DMS53 (cell line): Measurements from ENCODE around the gene WSCD2.

Source experiments
- DNase-seq: peaks from one replicate; lab custom pipeline; 2025; lab: John Stamatoyannopoulos, UW

WSCD2 gene

DNA sequence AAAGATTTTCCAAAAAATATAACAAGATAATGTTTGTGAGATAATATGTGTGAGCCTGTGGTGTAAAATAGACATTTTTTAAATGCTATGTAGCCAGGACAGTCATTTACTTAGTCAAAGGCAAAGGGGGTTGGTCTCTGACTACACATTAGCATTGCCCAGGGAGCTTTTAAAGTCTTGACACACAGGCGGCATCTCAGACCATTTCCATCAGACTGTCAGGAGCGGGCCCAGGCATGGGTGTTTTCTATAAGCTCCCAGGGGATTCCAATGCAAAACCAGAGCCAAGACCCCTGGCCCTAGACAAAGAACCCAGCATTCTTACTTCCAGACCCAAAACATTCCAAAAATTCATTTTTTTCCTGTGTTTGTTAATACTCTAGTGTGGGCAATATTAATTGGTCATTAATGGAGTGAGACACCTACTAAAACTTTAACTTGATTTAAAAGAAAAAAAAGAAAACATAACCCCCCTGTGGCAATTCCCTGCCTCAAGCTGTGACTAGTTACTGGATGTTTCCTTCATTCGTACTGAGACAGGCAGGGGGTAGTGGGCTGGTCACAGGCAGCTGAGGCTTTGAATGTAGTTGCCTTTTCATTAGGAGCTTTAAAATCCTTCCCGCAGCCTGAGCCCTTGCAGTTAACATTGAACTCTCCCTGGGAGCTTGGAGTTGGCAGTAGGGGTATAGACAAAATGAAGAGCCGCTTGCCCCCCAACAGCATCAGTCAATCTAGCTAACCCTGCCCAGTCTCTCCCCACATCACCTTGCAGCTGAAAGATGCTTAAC lies 106.3 kb downstream of the WSCD2 start:
- no peak for DNase-seq

DNA sequence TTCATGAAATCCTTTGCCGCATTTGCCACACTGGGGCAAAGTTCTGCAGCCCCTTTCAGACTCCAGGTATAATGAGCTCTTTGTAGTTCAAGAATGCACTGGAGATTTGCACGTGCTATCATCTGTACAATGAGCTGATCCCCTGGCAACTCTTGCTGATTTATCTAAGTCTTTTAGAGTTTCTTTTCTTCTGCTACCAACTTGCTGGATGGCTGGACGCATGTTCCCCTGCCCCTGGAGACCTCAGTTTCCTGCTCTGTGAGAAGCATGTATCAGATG lies 106.8 kb downstream of the WSCD2 start:
- no peak for DNase-seq

DNA sequence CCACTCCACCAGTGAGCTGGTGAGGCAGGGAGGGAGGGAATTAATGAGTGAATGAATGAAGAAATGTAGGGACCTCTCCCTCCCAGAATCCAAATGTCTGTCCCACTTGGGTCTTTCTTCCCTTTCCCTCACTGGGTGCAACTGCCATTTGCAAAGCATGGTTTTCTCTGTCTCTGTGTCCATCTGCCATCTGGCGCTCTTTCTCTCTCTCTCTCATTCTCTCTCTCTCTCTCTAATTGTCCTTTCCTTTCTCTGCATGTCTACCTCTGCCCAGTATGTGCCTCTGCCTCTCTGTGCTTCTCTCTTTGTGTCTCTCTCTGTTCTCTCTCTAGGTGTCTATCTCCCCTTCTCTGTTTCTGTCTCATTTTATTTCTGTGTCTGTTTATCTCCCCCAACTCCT lies 107.3 kb downstream of the WSCD2 start:
- no peak for DNase-seq

DNA sequence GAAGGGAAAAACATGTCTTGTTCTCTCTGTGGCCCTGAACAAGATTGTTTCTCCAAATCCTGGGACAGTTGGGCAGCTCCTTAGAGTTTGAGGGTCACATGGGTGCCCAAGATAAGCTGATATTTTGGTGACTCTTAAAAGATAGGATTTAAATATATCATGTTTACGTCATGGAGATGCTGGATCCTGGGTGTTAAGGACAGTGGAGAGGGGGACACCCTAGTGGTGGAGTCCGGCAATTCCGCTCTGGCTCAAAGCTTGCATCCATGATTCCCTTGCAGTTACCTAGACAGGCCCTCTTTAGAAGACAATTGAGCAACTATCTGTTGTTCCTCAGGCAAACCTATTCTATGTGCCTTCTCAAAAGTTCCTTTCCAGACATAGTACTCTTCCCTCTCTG lies 108.2 kb downstream of the WSCD2 start:
- DNase-seq, result peak; percentile 32

DNA sequence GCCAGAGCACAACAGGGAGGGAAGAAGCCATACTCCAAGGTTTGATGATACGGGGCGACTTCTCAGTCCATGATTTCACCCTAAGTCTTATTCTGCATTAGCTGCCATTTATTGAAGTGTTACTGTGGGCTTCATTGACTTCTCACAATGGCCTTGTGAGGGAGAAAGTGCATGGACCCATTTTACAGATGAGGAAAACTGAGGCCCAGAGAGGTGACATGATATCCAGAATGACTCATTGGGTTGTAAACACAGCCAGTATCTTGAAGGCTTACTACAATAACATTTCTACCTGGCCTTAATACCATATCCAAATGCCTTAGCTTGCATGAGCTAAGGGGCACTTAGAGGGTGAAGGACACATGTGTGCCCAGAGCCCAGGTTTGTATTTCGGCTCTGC lies 109.4 kb downstream of the WSCD2 start:
- DNase-seq, result no peak

DNA sequence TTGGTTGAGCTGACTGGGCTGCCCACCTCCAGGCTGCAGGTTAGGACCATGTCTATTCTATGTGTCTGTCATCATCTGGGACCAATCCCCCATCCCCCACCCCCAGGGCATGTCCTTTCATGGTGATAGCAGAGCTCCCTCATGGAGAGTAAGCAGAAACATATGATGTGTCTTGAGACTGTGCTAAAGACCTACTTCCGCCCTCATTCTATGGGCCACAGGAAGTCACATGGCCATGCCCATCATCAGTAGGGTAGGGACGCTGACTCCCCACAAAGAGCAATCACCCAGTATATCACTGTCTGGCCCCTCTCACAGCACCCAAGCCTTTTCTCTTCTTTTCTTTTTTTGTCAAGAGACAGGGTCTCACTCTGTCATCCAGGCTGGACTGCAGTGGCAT lies 110.3 kb downstream of the WSCD2 start:
- DNase-seq, result no peak

DNA sequence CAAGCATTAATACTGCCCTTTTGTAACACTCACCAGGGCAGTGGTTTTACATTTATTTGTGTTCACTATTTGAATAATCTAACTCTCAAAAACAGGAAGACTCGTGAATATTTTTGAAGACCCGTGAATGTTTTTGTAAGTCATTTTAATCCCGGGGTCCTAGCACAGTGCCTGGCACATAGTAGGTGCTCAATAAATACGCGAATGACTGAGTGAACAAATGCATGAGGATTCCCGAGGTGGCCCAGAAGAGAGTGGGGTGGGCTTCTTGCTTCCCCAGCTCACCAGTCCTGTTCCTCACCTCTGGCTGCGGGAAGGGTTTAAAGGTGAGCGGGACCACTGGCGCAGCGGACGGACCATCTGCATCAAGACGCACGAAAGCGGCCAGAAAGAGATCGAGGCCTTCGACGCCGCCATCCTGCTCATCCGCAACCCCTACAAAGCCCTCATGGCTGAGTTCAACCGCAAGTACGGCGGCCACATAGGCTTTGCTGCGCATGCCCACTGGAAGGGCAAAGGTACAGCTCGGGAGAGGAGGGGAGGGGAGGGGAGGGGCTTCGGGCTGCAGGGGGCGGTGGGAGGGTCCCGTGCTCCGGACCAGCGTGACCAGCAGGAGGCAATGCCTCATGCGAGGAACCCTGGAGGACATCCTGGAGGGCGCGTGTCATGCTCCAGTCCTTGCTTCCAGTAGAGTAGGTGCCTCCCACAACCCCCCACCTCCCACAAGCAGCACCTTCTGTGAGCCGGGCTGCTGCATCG lies 111.1 kb downstream of the WSCD2 start:
- DNase-seq, result no peak

DNA sequence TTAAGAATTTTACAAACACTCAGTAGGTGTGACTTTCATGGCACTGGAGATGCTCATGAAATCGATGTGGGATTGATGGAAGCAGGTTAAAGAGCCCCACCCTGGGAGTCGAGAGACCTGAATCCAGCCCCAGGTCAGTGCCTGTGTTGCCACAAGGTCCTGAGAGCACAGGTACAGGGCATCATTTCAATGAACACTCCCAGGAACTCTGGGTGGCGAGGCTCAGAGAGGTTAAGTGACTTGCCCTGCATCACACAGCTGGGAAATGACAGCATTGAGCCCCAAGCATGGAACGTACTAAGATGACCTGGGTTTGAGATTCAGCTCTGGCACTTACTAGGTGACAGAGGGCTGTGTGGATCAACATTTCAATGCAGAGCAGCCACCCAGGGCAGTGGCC lies 111.8 kb downstream of the WSCD2 start:
- DNase-seq, result no peak

DNA sequence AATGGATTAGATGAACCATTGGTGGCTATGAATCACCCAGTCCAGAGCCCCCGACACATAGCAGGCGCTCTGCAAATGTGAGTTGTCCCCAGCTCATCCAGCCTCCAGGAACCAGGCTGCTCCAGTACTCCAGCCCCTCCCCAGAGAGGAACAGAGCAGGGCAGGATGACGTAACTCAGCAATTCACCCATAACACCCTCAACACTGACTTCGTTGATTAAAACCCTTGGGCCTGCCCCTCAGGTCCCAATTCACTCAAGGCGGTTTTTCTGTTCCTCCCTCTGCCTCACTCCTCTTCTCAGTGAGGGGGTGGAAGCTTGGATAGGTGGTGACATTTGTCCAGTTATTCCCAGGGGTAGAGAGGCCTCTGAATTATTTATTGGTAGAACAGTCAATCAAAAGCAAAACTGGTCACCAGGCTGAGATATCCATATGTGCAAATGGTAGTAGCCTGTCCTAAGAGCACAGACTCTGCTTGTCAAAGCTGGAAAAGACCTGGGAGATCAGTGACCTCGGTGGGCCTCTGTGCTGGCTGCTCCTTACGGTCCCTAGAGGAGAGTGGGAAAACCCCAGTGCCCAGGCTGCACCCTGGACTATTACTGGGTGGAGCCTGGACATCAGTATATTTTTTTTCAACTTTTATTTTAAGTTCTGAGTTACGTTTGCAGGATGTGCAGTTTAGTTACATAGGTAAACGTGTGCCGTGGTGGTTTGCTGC lies 113.1 kb downstream of the WSCD2 start:
- DNase-seq, result no peak

DNA sequence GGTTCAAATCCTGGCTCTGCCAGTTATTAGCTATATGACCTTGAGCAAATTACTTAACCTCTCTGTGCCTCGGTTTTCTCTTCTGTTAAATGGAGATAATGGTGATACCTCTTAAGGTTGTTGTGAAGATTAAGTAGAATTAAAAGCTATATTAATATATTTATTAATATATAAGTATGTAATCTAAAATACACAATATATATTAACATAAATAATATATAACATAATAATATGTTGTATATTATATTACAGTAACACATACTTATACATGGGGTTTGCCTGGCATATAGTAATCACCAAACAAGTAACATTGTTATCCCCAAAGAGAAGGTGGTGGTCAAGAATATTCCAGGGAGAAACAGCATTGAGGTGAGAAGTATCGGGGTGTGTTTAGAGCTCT lies 118.0 kb downstream of the WSCD2 start:
- no peak for DNase-seq

DNA sequence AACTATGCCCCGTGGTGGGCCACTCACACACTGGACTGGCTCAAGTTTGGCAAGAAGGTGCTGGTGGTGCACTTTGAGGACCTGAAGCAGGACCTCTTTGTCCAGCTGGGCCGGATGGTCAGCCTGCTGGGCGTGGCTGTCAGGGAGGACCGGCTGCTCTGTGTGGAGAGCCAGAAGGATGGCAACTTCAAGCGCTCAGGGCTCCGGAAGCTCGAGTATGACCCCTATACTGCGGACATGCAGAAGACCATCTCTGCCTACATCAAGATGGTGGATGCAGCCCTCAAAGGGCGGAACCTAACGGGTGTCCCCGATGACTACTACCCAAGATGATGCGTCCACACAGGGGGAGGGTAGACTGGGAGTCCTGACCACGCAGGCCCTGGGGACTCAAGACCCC lies 118.9 kb downstream of the WSCD2 start:
- no peak for DNase-seq

DNA sequence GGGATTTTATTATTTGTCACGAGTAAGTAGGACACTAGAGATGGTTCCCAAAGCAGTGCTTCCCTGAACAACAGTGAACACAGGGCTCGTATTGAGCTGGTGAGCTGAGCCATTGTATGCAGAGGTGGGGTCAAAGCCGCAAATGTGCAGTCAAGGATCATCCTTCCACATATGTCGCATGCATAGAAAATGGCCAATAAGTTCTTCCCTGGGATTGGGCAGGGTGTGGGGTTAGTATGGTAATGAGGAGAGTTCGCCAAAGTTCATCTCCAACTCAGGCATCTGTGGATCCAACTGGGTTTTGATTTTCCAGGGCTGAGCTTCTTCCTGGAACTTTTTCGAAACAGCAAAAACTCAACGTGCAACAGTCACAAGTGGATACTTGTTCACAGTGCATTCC lies 123.4 kb downstream of the WSCD2 start:
- no peak for DNase-seq

DNA sequence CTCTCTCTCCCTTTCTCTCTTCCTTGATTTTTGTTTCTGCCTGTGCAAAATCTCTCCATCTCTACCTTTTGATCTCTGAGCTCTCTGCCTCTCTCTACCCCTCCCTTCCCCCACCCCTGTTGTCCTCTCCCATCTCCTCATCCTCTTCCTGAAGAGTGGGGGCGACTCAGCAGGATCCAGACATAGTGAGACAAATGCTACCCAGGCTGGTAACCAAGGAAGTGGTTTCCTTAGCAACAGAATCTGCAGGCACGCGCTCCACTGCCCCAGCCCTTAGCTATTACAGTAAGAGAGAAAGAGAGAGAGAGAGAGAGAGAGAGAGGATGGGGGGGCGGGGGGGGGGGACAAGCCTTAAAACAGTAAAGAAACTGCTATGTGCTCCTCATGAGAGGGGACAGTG lies 124.5 kb downstream of the WSCD2 start:
- no peak for DNase-seq

DNA sequence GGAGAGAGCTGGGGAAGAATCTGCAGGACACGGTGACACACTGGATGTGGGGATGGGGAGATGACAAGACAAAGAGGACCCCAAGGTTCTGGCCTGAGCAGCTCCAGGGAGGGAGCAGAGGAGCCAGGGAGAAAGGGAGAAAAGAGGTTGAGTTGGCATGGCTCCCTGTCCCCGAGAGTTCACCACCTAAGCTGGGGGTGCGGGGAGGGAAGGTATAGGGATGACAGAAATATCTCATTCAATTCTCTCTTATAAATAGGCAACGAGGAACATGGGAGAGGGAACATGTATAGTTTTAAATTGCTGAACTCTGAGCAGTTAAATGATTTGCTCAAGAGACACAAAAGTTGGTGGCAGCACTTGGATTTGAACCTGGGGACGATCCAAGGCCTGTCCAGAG lies 124.9 kb downstream of the WSCD2 start:
- no peak for DNase-seq

DNA sequence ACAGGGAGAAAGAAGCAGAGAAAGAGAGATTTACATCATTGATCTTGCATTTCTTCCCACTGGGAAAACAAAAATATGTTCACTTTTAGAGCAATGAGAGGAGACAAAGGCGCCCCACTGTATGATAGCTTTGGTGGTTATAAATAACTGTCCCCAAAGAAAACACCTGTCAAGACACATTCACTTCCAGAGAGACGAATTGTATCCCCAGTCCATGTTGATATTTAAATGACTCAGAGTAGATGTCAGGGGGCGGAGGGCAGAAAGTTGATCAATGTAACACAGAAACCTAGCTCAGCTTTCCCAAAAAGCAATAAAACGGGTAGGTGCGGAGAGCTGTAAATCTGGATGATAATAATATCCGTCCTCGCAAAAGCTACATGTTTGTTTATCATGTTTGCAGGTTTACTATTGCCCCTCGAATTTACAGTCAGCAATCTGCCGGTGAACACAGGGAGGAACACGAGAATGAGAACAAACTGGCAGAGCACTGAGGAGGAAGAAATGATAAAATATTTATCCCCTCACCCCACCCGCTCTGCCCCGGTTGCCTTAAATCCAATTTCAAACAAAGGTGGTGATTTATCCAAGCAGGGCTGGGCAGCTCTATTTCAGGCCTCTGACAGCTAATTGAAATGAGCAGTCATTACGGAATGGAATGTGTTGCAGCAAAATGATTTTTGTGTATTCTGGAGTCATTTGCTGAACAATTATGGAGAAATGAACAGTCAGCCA lies 125.6 kb downstream of the WSCD2 start:
- DNase-seq, result no peak

DNA sequence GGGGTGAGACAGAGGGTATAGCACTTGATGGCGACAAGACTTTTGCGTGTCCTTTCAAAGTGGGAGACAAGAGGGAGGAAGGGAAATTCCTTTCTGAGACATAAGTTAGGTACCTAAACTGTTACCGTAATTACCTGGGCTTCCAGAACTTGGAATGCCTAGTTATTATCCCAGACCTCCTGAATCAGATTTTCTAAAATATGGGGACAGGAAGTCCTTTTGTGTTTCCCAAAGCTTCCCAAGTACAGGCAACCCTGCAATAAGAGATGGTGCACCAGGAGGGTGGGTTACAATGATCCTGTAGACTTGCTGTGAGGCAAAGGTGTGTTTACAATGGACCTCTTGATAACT lies 126.1 kb downstream of the WSCD2 start:
- DNase-seq, result no peak

DNA sequence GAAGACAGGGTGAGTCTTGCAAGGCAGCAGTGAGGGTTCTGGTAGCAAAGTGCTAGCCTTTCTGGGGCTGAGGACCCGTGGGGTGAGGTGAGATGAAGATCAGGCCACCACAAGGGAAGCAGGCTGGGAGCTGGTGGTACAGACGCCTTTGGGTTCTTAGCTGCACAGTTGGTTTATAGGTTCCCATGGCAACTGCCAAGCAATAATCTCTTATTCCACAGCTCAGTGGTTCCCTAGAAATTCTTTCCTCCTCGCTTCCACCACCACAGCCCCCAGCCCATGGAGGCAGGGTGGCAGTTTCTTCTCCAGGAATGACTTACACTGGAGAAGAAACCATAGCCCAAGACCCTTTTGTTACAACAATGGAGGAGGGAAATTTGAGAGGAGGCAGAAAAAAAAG lies 127.9 kb downstream of the WSCD2 start:
- DNase-seq, result peak; percentile 14

DNA sequence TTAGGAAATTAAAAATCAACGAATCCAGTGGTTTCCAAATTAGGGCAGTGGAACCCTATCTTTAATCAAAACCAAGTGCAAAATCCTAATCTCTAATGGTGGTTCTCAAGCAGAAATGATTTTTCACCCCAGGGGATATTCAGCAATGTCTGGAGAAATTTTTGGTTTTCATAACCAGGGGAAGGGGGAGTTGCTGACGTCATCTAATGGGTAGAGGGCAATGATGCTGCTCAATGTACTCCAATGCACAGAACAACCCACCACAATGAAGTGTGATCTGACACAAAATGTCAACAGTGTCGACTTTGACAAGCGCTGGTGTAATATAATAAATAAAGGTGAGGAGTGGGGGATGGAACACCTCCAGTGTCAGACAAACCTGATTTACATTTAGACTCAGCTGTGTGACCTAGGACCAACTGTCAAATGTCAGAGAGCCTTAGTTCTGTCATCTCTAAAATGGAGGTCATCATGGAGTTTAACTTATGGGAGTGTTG lies 128.6 kb downstream of the WSCD2 start:
- DNase-seq, result no peak

DNA sequence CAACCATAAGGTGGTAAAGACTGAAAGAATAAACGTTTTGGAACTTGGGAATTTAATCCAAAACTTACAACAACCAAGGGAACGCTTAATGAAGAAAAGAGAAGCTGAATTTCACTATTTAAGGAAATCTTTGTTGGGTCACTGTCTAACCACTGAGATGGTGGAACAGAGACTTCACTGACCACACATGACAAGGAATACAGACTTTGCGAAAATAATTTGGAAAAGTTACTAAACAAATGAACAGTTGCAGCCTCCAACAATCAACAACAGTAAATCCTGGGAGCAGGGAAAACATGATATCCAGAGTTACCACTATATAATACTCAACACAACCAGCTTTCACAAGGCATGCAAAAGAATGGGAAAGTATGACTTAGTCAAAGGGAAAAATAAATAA lies 131.0 kb downstream of the WSCD2 start:
- DNase-seq, result no peak

DNA sequence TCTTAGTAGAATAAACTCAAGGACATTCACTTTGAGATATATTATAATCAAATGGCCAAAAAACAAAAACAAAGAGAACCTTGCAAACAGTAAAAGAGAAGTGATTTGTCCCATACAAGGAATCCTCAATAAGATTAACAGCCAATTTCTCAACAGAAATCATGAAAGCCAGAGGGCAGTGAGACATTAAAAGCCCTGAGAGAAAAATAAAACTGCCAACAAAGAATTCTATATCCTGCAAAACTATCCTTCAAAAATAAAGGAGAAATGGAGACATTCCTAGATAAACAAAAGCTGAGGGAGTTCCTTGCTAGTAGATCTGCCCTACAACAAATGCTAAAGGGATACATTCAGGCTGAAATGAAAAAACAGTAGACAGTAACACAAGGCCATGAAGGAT lies 131.9 kb downstream of the WSCD2 start:
- DNase-seq, result no peak

DNA sequence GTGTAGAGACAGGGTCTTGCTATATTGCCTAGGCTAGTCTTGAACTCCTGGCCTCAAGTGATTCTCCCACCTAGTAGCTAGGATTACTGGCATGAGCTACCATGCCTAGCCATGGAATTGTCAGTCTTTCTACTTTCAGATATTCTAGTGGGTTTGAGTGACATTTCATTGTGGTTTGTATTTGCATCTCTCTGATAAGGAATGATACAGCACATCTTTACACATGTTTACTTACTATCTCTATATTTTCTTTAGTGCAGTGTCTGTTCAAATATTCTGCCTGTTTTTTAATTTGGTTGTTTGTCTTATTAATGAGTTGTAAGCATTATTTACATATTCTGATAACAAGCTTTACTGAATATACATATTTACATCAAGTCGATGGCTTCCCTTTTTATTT lies 136.4 kb downstream of the WSCD2 start:
- no peak for DNase-seq

DNA sequence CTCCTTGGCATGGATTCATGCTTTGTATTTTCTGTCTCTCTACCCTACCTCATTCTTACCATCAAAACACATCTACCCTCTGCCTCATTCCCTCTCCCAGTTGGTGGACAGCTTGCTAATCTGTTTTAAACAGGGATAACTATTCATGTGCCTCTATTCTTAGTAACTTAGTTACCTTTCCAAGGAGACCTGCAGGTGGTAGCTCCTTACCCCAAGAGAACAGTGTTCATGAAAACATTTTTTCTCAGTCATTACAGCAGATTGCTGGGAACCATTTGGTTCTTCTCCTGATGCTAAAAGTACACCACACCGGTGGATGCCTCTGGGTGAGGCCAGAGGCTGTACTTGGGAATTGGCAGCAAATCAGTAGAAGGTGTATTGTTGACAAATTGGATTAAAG lies 137.0 kb downstream of the WSCD2 start:
- no peak for DNase-seq

DNA sequence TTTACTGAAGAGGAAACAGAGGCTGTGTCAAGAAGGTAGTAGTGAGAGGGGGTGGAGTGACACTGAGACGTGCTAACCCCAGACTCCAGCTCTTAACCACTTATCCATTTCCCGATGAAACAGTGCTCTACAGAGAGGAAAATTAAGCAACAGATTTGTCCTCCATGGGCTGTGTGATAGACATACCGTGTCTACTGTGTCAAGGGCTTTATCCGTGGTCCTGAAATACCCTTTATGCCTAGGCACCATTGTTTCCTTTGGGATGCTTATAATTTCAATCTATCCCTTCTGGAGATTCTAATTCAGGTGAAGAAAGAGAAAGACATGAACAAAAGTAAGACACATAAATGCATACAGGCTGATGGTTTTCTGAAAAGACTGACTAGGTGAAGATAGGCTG lies 138.4 kb downstream of the WSCD2 start:
- no peak for DNase-seq
